H1 (cell line): ENCODE data around the gene TOP3A. TPM values are rescaled to one million over a fixed set of nuclear protein-coding genes. Genes with fewer than 3 reads are reported as not detected.

Experiments used
- CTCF ChIA-PET: fragments of 300-600 bp; sonication (Branson Sonifier 250); formaldehyde crosslinking; loops from one replicate; lab custom pipeline; 2021; ENCODE audit not compliant: partially characterized antibody; lab: Charles Lee
- POLR2A ChIA-PET: fragments of 300-600 bp; sonication (Branson Sonifier 250); formaldehyde crosslinking; loops from one replicate; lab custom pipeline; 2021; ENCODE audit warnings: inconsistent platforms; ENCODE audit not compliant: partially characterized antibody; lab: Charles Lee
- DNase-seq, 2 experiments: peaks; one replicate each; pipeline versions ENCODE4 v3.0.0 to v3.0.0-alpha.2; 2010 to 2022; ENCODE audit warnings: low spot score in 2 of 2, low read depth in 1 of 2, mixed read lengths in 1 of 2
- FAIRE-seq: peaks from 2 replicates; lab custom pipeline; 2011; peaks lifted over from hg19 to GRCh38; lab: Jason Lieb, UNC
- H2AFZ ChIP-seq: 2 replicates; pipeline ENCODE4 v1.8.1; 2012; ENCODE audit warnings: low read length, inconsistent platforms
- H2AK5ac ChIP-seq: 2 replicates; pipeline ENCODE4 v1.6.1; 2013; ENCODE audit warnings: low read depth, low read length
- H2BK120ac ChIP-seq: replicated peaks from 2 replicates; pipeline ENCODE3; 2013; ENCODE audit warnings: low read depth, low read length, inconsistent platforms
- H2BK12ac ChIP-seq: 2 replicates; pipeline ENCODE4 v1.6.1; 2013; ENCODE audit warnings: low read depth, low read length
- H2BK15ac ChIP-seq: 2 replicates; pipeline ENCODE4 v1.6.1; 2013; ENCODE audit warnings: low read length
- H2BK20ac ChIP-seq: 2 replicates; pipeline ENCODE4 v1.6.1; 2013; ENCODE audit warnings: low read length
- H2BK5ac ChIP-seq: 2 replicates; pipeline ENCODE4 v1.6.1; 2013; ENCODE audit warnings: low read depth, low read length
- H3K14ac ChIP-seq: 2 replicates; pipeline ENCODE4 v1.6.1; 2013; ENCODE audit warnings: inconsistent platforms; ENCODE audit not compliant: insufficient read length
- H3K18ac ChIP-seq: 2 replicates; pipeline ENCODE4 v1.6.1; 2013; ENCODE audit warnings: low read length; ENCODE audit errors: extremely low read depth
- H3K23ac ChIP-seq: 2 replicates; pipeline ENCODE4 v1.6.1; 2013; ENCODE audit warnings: inconsistent platforms; ENCODE audit not compliant: insufficient read length
- H3K23me2 ChIP-seq: 2 replicates; pipeline ENCODE4 v1.6.1; 2013; ENCODE audit warnings: low read depth, low read length
- H3K27ac ChIP-seq: 2 replicates; pipeline ENCODE4 v1.6.1; 2011; ENCODE audit warnings: low read depth, low read length, inconsistent platforms
- H3K27me3 ChIP-seq, 4 experiments: replicated peaks in 1 of 4; 1 replicate in 1 of 4; 2 replicates in 3 of 4; pipeline versions ENCODE4 v1.6.1 to v1.8.1; 2011 to 2013; ENCODE audit warnings: low read length in 3 of 4, mild to moderate bottlenecking in 3 of 4, inconsistent platforms in 2 of 4, mixed read lengths in 2 of 4, moderate library complexity in 1 of 4; ENCODE audit not compliant: control insufficient read depth in 3 of 4, insufficient read depth in 3 of 4; ENCODE audit errors: extremely low read depth in 1 of 4
- H3K36me3 ChIP-seq, 4 experiments: 2 replicates each; pipeline versions ENCODE4 v1.6.1 to v1.8.1; 2011 to 2013; ENCODE audit warnings: mild to moderate bottlenecking in 4 of 4, low read length in 3 of 4, moderate library complexity in 2 of 4, control low read depth in 1 of 4, inconsistent platforms in 1 of 4; ENCODE audit not compliant: insufficient read depth in 4 of 4, control insufficient read depth in 2 of 4
- H3K4ac ChIP-seq: replicated peaks from 2 replicates; pipeline ENCODE3; 2013; ENCODE audit warnings: low read length, low read depth, mixed read lengths, inconsistent platforms; ENCODE audit not compliant: insufficient read length
- H3K4me1 ChIP-seq, 4 experiments: replicated peaks in 1 of 4; 1 replicate in 1 of 4; 2 replicates in 3 of 4; pipeline versions ENCODE4 v1.6.1 to v1.8.1; 2011 to 2013; ENCODE audit warnings: low read length in 3 of 4, inconsistent platforms in 2 of 4, mixed read lengths in 1 of 4; ENCODE audit not compliant: insufficient read depth in 4 of 4, control insufficient read depth in 3 of 4
- H3K4me2 ChIP-seq, 2 experiments: 2 replicates each; pipeline versions ENCODE4 v1.6.1 to v1.8.1; 2011 to 2013; ENCODE audit warnings: low read depth in 2 of 2, low read length in 2 of 2, control low read depth in 1 of 2, inconsistent platforms in 1 of 2, mild to moderate bottlenecking in 1 of 2; ENCODE audit not compliant: insufficient read depth in 1 of 2
- H3K4me3 ChIP-seq, 4 experiments: fragments of 200-600, 300-600 bp in 1 of 4; sonication (generic), shearing (Covaris generic), sonication (Bioruptor Twin) in 1 of 4; 2 replicates each; pipeline versions ENCODE4 v1.5.1 to v1.8.1; 2011 to 2016; ENCODE audit warnings: low read length in 4 of 4, low read depth in 3 of 4, control low read depth in 2 of 4, inconsistent platforms in 2 of 4, mild to moderate bottlenecking in 2 of 4, mixed read lengths in 1 of 4, moderate library complexity in 1 of 4; ENCODE audit not compliant: insufficient read depth in 2 of 4; ENCODE audit errors: extremely low read depth in 1 of 4
- H3K56ac ChIP-seq: replicated peaks from 2 replicates; pipeline ENCODE3; 2013; ENCODE audit warnings: low read depth, mild to moderate bottlenecking, mixed read lengths, low read length, inconsistent platforms; ENCODE audit not compliant: insufficient read length
- H3K79me1 ChIP-seq: 2 replicates; pipeline ENCODE4 v1.6.1; 2013; ENCODE audit warnings: low read depth, low read length, control low read depth
- H3K79me2 ChIP-seq, 2 experiments: 2 replicates each; pipeline versions ENCODE4 v1.6.1 to v1.8.1; 2012 to 2013; ENCODE audit warnings: low read length in 2 of 2, mild to moderate bottlenecking in 2 of 2, inconsistent platforms in 1 of 2; ENCODE audit not compliant: insufficient read depth in 2 of 2, control insufficient read depth in 1 of 2
- H3K9ac ChIP-seq, 4 experiments: replicated peaks in 1 of 4; 1 replicate in 1 of 4; 2 replicates in 3 of 4; pipeline versions ENCODE4 v1.6.1 to v1.8.1; 2011 to 2013; ENCODE audit warnings: low read depth in 3 of 4, low read length in 3 of 4, control low read depth in 2 of 4, mild to moderate bottlenecking in 2 of 4, moderate library complexity in 2 of 4, inconsistent platforms in 1 of 4; ENCODE audit errors: extremely low read depth in 1 of 4
- H3K9me3 ChIP-seq, 2 experiments: 2 replicates each; pipeline versions ENCODE4 v1.6.1 to v1.8.1; 2012 to 2013; ENCODE audit warnings: mild to moderate bottlenecking in 2 of 2, moderate library complexity in 2 of 2, control low read depth in 1 of 2, inconsistent platforms in 1 of 2, low read depth in 1 of 2, low read length in 1 of 2, mixed read lengths in 1 of 2; ENCODE audit not compliant: insufficient read depth in 2 of 2
- H4K20me1 ChIP-seq, 2 experiments: replicated peaks in 1 of 2; 2 replicates each; pipeline versions ENCODE3 to v1.8.1; 2011 to 2013; ENCODE audit warnings: inconsistent platforms in 2 of 2, low read length in 2 of 2, mild to moderate bottlenecking in 1 of 2; ENCODE audit not compliant: insufficient read depth in 2 of 2, control insufficient read depth in 1 of 2
- H4K5ac ChIP-seq: 2 replicates; pipeline ENCODE4 v1.6.1; 2013; ENCODE audit warnings: low read length, low read depth, mixed read lengths, inconsistent platforms; ENCODE audit not compliant: insufficient read length
- H4K8ac ChIP-seq: 2 replicates; pipeline ENCODE4 v1.8.0; 2013; ENCODE audit warnings: mild to moderate bottlenecking, moderate library complexity, low read length, inconsistent platforms; ENCODE audit not compliant: insufficient read depth; ENCODE audit errors: extremely low read depth
- H4K91ac ChIP-seq: replicated peaks from 2 replicates; pipeline ENCODE3; 2013; ENCODE audit warnings: low read length, mixed read lengths, inconsistent platforms; ENCODE audit not compliant: insufficient read length
- BACH1 ChIP-seq: IDR thresholded peaks from 2 replicates; pipeline ENCODE4 v1.6.1; 2012; ENCODE audit warnings: low read length, improper control_type of control experiment
- BRCA1 ChIP-seq: IDR thresholded peaks from 2 replicates; pipeline ENCODE4 v1.6.1; 2012; ENCODE audit warnings: low read depth, low read length, improper control_type of control experiment
- CHD1 ChIP-seq: IDR thresholded peaks from 2 replicates; pipeline ENCODE4 v1.6.1; 2012; ENCODE audit warnings: low read depth, low read length, improper control_type of control experiment
- EZH2 ChIP-seq: fragments of 200-600 bp; sonication (generic); IDR thresholded peaks from 2 replicates; pipeline ENCODE4 v1.7.1; 2012; ENCODE audit warnings: low read depth, mild to moderate bottlenecking, moderate library complexity, low read length, inconsistent platforms; ENCODE audit not compliant: severe bottlenecking
- HDAC2 ChIP-seq, 2 experiments: fragments of 300-600 bp in 1 of 2; sonication (generic) in 1 of 2; IDR thresholded peaks; 2 replicates each; pipeline ENCODE4 v1.6.1; 2011 to 2012; ENCODE audit warnings: low read depth in 2 of 2, low read length in 2 of 2, mild to moderate bottlenecking in 2 of 2, moderate library complexity in 2 of 2, borderline replicate concordance in 1 of 2, inconsistent platforms in 1 of 2
- JUN ChIP-seq: IDR thresholded peaks from 2 replicates; pipeline ENCODE4 v1.6.1; 2011; ENCODE audit warnings: low read depth, mild to moderate bottlenecking, improper control_type of control experiment, low read length
- KDM4A ChIP-seq: IDR thresholded peaks from one replicate; pipeline ENCODE4 v1.7.1; 2012; ENCODE audit warnings: low read depth, mild to moderate bottlenecking, moderate library complexity, low read length, inconsistent platforms; ENCODE audit not compliant: severe bottlenecking
- PHF8 ChIP-seq: fragments of 200-600 bp; sonication (generic); conservative IDR thresholded peaks from 2 replicates; pipeline ENCODE4 v1.7.1; 2012; ENCODE audit warnings: low read depth, mild to moderate bottlenecking, inconsistent platforms, low read length, moderate library complexity
- SAP30 ChIP-seq: fragments of 300-600 bp; sonication (generic); IDR thresholded peaks from 2 replicates; pipeline ENCODE4 v1.7.1; 2012; ENCODE audit warnings: low read length, moderate library complexity, mild to moderate bottlenecking, inconsistent platforms; ENCODE audit not compliant: insufficient read depth, insufficient replicate concordance
- SP2 ChIP-seq: IDR thresholded peaks from 2 replicates; pipeline ENCODE4 v1.6.1; 2012; ENCODE audit warnings: mild to moderate bottlenecking, low read length, inconsistent platforms
- TAF1 ChIP-seq: IDR thresholded peaks from 2 replicates; pipeline ENCODE4 v1.6.1; 2011; ENCODE audit warnings: mild to moderate bottlenecking, low read depth, low read length
- ZNF274 ChIP-seq: IDR thresholded peaks from 2 replicates; pipeline ENCODE4 v1.7.0; 2012; ENCODE audit warnings: low read length, borderline replicate concordance; ENCODE audit errors: extremely low read depth
- WGBS, 2 experiments: shearing (Covaris generic) in 1 of 2; methylation state at CpG; one replicate each; pipeline versions ENCODE4 v1.1.6 to v1.1.7; 2013 to 2015; ENCODE audit warnings: low lambda C conversion rate in 2 of 2, mixed read lengths in 2 of 2, inconsistent platforms in 1 of 2, low coverage in 1 of 2, missing lambda C conversion rate in 1 of 2; ENCODE audit not compliant: insufficient replicate concordance in 2 of 2, insufficient coverage in 1 of 2, insufficient read length in 1 of 2; ENCODE audit errors: extremely low coverage in 1 of 2, missing lambda C conversion rate in 1 of 2; 5-methylcytosine and 5-hydroxymethylcytosine counted together
- polyA plus RNA-seq, 7 experiments: library from polyadenylated mRNA; depleted of rRNA in 3 of 7; stranded (reverse) in 5 of 7; unstranded in 2 of 7; fragments of >200 nt in 5 of 7; fragments of 200-250 nt in 2 of 7; gene quantifications; 1 replicate in 5 of 7; 2 replicates in 1 of 7; 4 replicates in 1 of 7; pipeline versions ENCODE4 v1.2.1 to v1.2.3, GENCODE V29; 2011 to 2013; ENCODE audit warnings: missing spikeins in 2 of 7, mixed read lengths in 2 of 7
- total RNA-seq: library from RNA; stranded (reverse); fragmentation: NEBNext Ultra II Directional; extraction: Animal tissue kit (Norgen Biotek cat#: 25700); gene quantifications from 2 replicates; pipeline ENCODE4 v1.2.1, GENCODE V29; 2021
- TF ChIP-seq, protein P1 (sequence below): IDR thresholded peaks from 2 replicates; pipeline ENCODE4 v1.6.1; 2011; ENCODE audit warnings: low read depth, mild to moderate bottlenecking, low read length; ENCODE audit not compliant: insufficient read depth

The TOP3A gene
- total and polyA plus RNA-seq, 2 of the 8 experiments (the other 6 are each of a cell fraction or from before 2014, with no cell fraction given): 23.4 to 54.3 TPM

DNA sequence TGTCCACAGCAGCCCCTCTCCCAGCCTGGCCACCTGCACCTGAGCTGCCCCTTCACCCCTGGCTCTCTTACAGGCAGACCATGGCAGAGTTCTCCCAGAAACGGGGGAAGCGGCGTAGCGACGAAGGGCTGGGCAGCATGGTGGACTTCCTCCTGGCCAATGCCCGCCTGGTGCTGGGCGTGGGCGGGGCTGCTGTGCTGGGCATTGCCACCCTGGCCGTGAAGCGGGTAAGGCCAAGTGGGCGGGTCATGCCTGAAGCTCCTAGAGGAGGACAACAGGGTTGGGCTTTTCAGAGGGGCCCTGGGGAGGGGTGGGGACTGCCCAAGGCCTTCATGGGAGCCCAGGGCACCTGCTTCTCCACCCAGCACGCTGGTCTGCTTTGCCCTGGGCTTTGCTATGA, 52.2 kb downstream of the TOP3A start:
- Histone ChIP-seq H3K56ac (no peak overlapping the region), H4K20me1 (peaks cover 0 to 2% of the 10 kb centered on the region in 2 experiments), H3K23me2 (peaks cover 11% of the 10 kb centered on the region), H2BK5ac (no peak overlapping the region), H3K9ac (no peak overlapping the region), H2BK12ac (no peak overlapping the region), H3K27ac (no peak overlapping the region), H3K9me3 (no peaks in the 10 kb centered on the region), H3K79me2 (peaks cover 0 to 8% of the 10 kb centered on the region in 2 experiments; a peak in 1 of 4 replicates), H3K14ac (no peak overlapping the region), H4K8ac (no peak overlapping the region), H3K23ac (no peak overlapping the region), H3K36me3 (peaks cover 3 to 19% (median 10%) of the 10 kb centered on the region in 4 experiments; a peak in 7 of 8 replicates), H3K18ac (no peak overlapping the region), H3K4me1 (peaks cover 4 to 20% (median 11%) of the 10 kb centered on the region in 4 experiments), H4K91ac (no peak overlapping the region), H3K4me3 (no peak overlapping the region), H3K4ac (no peak overlapping the region), H3K4me2 (no peak overlapping the region), H3K27me3 (no peaks in the 10 kb centered on the region), H3K79me1 (peaks cover 4% of the 10 kb centered on the region; the same call in 1 of the 2 replicates), H4K5ac (no peak overlapping the region), H2AFZ (no peak overlapping the region), H2AK5ac (no peak overlapping the region), H2BK120ac (no peak overlapping the region), H2BK20ac (no peak overlapping the region), H2BK15ac (no peak overlapping the region)
- ChIA-PET POLR2A (interaction anchor here (1.1 to 11.5 kb wide), 6 partner anchors 8 to 101 kb away, joined by 4 to 171 read pairs (median 13); partner anchors contain the start of gene SHMT1), CTCF (interaction anchor here (0.5 to 5.4 kb wide), 3 partner anchors 15 to 89 kb away, joined by 3 to 30 read pairs (median 3); no protein-coding TSS in a partner anchor)
- DNase-seq (no peak), FAIRE-seq (no peak)
- WGBS, 2 experiments: 94% methylated on average over 12 of the region's 12 CpGs; no CpG with 5 or more reads in 1 of the 2 experiments
- TF ChIP-seq PHF8 (no peak), BACH1 (no peak), SAP30 (no peak), BRCA1 (no peak), KDM4A (no peak), ZNF274 (no peak), HDAC2 (IDR thresholded peaks at IDR 0.05; ENCODE audit: borderline replicate concordance in 1 of 2, low read depth in 2 of 2, low read length in 2 of 2) (no peak), JUN (no peak), SP2 (no peak), TAF1 (no peak), CHD1 (no peak), EZH2 (no peak)
- TF ChIP-seq, protein P1, sequence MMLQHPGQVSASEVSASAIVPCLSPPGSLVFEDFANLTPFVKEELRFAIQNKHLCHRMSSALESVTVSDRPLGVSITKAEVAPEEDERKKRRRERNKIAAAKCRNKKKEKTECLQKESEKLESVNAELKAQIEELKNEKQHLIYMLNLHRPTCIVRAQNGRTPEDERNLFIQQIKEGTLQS: no peak
